ENCODE data around the gene GNB1L.
"Not testable (repeated sequence)": the region's sequence is repeated elsewhere in the genome, so short reads cannot be mapped to it uniquely, and the experiment has no call there.

The GNB1L gene

GRCh38 chr22:19795617-19796008 is 59.1 kb downstream of the GNB1L start:
- DNase-seq (ENCODE audit: low read depth in 2 of 2): no peak

DNA sequence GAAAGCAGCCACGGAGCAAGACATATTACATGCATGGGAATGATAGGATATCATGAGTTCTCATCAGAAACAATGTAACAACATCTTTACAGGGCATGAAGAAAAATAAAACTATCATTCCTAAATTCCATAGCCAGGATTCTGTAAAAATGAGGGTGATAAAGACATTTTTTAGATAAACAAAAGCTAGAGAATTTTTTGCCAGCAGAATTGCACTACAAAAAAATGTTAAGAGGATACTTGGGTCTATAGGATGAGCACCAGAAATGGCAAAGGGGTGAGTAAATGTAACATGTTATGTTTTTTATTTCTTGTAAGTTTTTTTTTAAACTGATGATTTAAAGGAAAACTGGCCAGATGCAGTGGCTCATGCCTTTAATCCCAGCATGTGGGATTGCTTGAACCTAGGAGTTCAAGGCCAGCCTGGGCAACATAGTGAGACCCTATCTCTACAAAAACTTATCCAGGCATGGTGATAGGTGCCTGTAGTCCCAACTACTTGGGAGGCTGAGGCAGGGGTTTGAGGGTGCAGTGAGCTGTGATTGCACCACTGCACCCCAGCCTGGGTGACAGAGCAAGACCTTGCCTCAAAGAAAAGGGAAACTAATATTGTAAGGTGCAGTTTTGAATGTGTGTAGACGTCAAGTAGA is 60.9 kb downstream of the GNB1L start:
- DNase-seq (ENCODE audit: low read depth in 2 of 2): no peak

- DNase-seq (ENCODE audit: low read depth in 2 of 2): no peak
These were observed 61.5 kb downstream of the GNB1L start for GRCh38 chr22:19793161-19793560.

DNA sequence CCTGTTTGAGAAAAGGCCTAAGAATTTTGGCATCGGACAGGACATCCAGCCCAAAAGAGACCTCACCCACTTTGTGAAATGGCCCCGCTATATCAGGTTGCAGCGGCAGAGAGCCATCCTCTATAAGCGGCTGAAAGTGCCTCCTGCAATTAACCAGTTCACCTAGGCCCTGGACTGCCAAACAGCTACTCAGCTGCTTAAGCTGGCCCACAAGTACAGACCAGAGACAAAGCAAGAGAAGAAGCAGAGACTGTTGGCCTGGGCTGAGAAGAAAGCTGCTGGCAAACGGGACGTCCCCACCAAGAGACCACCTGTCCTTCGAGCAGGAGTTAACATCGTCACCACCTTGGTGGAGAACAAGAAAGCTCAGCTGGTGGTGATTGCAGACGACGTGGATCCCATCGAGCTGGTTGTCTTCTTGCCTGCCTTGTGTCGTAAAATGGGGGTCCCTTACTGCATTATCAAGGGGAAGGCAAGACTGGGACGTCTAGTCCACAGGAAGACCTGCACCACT is 62.2 kb downstream of the GNB1L start:
- DNase-seq (ENCODE audit: low read depth in 2 of 2): not testable (repeated sequence)

- no peak for DNase-seq (ENCODE audit: low read depth in 2 of 2)
These were observed 62.8 kb downstream of the GNB1L start for GRCh38 chr22:19791894-19792293.

DNA sequence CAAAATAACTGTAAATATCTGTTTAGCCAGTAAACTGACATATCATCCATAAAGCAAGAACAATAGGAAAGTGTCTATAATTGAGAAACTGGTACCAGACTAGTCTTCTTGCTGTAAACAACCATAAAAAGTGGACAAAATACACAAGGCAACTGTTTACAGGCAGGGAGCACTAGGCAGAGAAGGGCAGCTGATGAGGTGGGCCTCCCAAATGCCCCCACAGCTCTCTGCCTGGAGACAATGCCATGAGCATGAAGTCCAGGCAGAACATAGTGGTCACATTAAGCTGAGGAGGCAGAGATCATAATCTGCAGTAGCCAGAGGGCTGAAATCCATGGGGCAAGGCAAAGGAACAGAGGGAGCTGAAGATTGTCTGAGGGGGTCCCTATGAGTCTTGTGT is 63.4 kb downstream of the GNB1L start:
- DNase-seq (ENCODE audit: low read depth in 2 of 2): no peak

GRCh38 chr22:19789828-19790227 is 64.8 kb downstream of the GNB1L start:
- no peak for DNase-seq (ENCODE audit: low read depth in 2 of 2)

DNA sequence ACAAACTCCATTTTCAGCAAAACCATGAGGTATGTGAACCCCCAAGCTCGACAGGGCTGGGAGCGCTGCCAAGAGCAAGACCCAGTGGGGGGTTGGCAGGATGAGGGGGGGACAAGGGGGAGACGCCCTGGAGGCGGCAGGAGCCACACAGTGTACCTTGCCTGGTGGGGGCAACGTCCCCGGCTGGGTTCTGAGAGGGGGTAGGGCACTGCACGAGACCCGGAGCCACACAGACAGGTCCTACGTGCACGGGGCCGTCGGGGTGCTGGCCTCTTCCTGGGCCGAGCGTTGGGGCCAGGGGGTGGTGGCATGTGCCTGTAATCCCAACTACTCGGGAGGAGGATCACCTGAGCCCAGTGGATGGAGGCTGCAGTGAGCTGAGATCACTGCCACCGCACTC is 65.3 kb downstream of the GNB1L start:
- DNase-seq (ENCODE audit: low read depth in 2 of 2): no peak

DNA sequence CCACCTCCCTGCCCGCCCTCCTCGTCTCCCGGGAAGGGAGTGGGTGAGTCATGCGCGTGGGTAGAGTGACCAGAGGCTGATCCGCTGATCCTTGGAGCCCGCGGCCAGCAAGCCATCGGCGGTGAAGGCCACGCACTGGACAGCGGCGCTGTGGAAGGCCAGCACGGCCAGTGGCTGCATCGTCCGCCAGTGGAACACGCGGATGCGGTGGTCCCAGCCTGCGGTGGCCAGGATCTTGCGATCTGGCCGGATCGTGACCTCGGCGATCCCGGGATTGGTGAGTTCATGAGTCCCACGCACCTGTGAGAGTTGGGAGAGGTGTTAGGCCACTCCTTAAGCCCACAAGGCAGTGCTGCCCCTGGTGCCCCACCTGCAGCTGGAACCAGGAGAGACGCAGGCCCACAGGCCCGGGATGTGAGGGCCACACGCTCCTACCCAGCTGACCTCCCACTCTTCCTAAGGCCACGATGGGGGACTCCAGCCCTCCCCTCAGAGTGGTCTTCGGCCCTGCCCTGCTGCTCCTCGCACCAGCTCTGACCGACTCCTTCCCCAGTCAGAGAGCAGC is 65.9 kb downstream of the GNB1L start:
- DNase-seq (ENCODE audit: low read depth in 2 of 2): no peak

DNA sequence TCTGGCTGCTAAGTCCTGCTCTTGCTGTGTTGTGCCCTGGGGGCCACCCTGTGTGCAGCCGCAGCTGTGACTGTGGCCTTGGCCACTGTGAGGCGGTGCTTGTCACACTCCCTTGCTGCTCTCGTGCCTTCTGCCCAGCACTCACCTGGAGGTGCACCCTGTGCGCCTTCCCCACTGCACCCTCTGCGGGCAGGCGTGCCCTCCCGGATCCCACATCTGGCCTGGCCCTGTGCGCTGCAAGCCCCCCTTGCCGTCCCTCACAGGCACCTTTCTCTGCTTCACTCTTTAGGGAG is 66.9 kb downstream of the GNB1L start:
- DNase-seq (ENCODE audit: low read depth in 2 of 2): no peak

DNA sequence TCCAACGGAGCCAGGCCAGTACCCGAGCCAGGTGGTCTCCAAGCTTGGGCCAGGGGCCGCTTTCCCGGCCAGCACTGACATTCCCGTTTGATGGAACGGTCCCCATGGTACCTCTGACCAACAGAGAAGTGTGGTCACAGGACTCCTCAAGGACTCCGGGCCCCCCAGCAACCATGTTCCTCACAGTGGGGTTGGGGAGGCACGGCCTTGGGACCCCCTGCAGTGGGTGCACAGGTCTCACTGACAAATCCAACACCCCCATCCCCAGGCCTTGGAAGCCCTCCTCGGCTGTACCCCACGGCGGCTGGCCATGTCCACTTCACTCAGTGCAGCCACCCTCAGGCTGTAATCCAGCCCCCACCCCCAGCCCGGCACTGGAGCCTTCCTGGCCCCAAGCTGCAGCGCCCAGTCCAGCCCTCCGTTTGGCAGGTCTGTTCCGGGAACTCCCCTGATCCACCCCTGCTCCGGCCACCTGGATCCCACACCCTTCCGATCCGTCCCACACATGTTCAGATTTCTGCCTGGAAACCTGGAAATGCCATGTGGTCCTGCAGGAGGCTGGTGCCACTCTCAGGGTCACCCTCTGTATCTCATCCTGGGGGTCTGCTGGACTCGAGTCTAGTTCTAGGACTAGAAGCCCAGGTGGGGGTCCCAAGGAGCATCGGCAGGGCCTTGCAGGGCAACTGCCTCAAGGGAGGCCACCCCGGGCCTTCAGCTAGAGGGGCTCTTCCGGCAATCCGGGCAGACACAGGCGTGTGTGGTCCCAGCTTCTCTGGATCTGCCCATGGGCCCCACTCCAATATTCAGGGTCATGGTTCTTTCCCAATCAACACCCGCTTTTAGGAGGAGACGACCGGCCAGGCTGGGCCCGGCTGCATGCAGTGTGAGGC is 67.5 kb downstream of the GNB1L start:
- no peak for DNase-seq (ENCODE audit: low read depth in 2 of 2)

GRCh38 chr22:19786264-19786585 is 68.4 kb downstream of the GNB1L start:
- no peak for DNase-seq (ENCODE audit: low read depth in 2 of 2)

DNA sequence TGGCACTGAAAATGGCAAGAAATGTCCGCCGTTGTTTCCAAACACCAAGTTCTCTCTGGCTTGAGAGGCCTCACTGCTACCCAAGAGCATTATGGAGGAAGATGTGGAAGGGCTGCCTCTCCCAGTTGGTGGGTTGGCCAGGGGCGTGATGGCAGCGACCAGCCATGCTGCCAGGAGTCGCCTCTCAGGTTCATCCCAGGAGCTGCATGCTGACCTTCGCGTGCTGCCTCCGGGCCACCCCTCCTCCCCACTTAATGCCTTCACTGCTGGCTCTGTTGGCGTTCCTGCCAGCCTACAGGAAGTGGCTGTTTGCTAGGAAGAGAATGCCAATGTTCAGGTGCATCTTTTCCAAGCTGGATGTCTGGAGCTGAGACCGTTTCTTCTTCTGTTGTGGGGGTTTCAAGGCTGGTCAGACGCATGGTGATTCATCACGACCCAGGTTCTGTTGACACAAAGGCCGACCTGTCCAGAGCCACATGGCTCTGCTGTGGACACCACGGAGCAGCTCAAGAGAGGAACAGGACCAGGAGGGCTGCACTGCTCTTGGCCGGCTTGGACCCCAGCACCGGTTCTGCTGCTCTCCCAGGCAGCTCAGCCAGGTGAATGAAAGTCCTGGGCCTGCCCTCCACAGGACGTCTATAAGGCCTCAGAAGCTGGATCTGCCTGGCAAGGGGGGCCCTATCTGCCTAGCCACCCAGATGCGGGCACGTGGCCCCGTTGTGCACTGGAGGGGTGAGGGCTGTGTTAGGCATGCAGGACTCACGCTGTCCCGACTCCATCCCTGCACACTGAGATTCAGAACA is 69.0 kb downstream of the GNB1L start:
- DNase-seq (ENCODE audit: low read depth in 2 of 2): no peak

DNA sequence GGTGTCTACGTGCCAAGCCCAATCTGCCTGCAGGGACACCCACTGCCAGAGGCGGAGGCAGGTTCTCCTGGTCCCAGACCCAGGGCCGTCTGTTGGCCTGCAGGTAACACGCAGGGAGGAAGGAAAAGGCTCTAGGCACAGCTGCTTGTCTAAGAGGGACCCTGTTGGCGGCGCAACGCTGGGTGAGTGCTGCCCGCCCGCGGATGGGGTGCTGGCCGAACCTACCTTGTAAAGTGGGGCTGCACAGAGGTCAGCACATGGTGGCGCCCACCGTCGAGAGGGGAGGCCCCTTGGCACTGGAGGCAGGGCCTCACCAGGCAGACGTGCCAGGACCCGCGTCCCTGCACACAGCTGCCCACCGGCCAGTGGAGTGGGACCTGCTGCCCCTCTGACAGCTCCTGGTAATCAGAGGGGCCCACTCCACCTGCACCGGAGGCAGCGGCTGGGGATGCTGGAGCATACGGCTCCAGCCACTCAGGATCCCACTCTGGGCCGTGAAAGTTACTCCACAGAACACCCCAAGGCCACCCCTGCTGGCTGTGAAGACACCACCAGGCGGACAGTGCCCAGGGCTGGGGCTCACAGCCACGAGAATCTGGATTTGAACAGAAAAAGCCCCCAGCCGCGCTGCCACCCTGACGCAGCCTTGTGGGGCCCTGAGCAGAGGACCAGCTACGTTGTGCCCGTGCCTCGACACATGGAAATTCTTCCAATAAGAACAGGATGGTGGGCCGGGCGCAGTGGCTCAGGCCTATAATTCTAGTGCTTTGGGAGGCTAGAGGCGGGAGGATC is 70.1 kb downstream of the GNB1L start:
- DNase-seq (ENCODE audit: low read depth in 2 of 2): no peak

- DNase-seq (ENCODE audit: low read depth in 2 of 2): no peak
These were observed 70.9 kb downstream of the GNB1L start for GRCh38 chr22:19783586-19784383.

- DNase-seq (ENCODE audit: low read depth in 2 of 2): no peak
These were observed 72.1 kb downstream of the GNB1L start for GRCh38 chr22:19782533-19782932.

DNA sequence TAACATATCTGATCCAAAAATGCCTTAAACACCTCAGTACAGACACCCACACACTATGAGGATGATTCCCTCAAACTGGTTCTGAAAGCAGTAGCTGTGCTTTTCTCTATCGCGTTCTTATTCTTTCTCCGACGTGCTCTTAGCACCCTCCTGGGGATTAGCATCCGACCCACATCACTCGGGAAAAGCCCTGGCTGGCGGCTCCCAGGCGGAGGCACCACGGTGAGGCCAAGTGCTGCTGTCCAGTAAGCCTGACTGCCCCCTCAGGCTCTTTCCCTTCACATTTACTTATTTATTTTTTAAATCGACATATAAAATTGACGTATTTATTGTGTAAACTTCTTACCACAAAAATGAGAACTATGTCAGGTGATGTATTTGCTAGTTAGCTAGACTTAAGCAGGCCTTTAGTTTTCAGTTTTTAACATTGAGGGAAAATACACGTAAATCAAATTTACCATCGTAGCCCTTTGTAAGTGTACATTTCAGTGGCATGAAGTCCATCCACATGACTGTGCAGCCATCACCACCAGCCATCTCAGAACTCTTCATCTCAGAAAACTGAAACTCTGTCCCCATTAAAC is 74.9 kb downstream of the GNB1L start:
- no peak for DNase-seq (ENCODE audit: low read depth in 2 of 2)

DNA sequence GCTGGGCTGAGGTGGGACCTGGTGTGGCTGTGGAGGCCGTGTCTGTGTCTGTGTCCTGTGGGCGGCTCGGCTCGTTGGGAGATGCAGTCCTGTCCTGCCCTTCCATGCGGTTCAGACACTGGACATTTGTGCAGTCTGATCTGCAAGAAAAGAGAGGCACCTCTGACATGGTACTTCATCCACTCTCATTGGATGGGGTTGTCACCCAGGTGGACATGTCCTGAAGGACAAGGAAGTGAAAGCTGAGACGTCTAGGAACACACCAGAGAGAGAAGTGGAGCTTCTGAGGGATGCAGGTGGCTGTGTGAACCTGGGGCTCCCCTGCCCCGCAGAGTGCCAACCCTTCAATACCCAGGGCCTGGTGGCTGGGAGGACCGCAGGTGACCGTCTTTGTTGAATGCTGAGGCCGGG is 75.7 kb downstream of the GNB1L start:
- no peak for DNase-seq (ENCODE audit: low read depth in 2 of 2)

- not testable (repeated sequence) for DNase-seq (ENCODE audit: low read depth in 2 of 2)
These were observed 77.5 kb downstream of the GNB1L start for GRCh38 chr22:19777192-19777591.

DNA sequence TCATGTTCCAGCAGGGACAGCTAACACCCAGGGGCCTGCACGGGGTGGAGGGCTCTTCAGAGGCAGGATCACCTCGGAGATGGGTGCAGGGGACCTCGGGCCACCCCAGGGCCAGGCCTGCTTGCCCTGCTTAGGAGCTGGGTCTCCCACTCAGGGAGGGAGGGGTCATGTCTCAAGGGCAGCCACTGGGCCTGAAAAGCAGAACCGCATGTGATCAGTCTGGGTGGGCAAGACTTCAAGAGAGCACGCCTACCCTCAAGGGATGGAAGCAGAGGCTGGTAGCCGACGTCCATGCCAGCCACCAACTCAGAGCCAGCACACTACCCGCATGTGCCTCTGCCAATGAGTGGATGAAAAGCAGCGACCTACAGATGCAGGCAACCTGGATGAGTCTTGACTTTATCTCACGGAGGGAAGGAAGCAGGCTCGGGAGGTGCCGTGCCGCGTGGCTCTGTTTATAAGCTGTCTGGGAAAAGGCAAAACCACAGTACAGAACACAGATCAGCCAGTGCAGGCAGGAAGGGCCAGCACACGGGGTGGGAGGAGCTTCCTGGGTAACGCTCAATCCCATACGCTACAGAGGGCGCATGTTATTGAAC is 78.1 kb downstream of the GNB1L start:
- no peak for DNase-seq (ENCODE audit: low read depth in 2 of 2)

Data from stimulated activated CD4-positive, alpha-beta T cell treated with anti-CD3 and anti-CD28 coated beads, Interleukin-4, amount 100 ng/mL, for 48 hours (primary cell).